ENCODE data around the gene C10orf143. TPM values are rescaled to one million over a fixed set of nuclear protein-coding genes. Genes with fewer than 3 reads are reported as not detected.

The C10orf143 gene
- total and polyA plus RNA-seq, 2 experiments from 2014 or later = 0.21 to 3.7 TPM

DNA sequence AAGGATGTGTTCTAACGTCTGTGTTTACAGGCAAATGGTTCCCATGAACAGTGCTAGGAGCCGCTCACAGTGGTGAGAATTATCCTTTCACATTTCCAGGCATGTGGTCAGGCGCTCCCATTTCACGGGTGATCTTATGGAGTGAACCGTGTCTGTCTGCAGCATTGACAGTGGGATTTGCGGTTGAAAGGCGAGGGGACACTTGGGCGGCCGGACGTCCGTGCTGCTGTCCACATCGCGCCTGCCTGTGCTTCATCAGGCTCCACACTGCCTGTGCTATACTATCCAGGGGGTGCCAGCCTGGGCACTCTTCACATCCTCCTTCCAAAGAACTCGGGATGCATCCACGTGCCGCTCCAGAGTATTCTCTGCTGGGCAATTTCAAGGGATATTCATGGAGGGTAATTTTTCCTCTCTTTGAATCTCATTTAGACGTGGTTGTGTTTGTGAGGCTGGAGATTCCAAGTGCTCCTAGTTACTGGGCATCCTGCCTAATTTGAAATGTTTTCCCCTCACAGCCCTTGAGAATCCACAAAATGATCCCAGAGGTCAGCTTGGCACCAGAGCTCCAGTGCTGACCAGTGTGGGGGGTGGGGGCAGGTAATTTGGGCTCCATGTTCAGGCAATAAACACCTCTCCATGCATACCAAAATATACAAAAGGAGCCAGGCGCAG lies 84.7 kb downstream of the C10orf143 start:
- no peaks in the 10 kb centered on the region for H3K4me1 Mint-ChIP-seq
- DNase-seq (ENCODE audit: low spot score) (no peak), ATAC-seq (no peak)

More for the DNA sequence above, 84.7 kb downstream of the C10orf143 start:
- Histone ChIP-seq H3F3A (replicated peaks; ENCODE audit: low read depth) (no peaks in the 10 kb centered on the region), H3K4me3 (no peak overlapping the region), H3K79me2 (replicated peaks; ENCODE audit: insufficient read depth) (no peaks in the 10 kb centered on the region), H3K27me3 (ENCODE audit: insufficient read depth) (no peaks in the 10 kb centered on the region), H2AFZ (no peak overlapping the region), H3K4me1 (ENCODE audit: insufficient read depth) (no peaks in the 10 kb centered on the region), H4K20me1 (replicated peaks; ENCODE audit: insufficient read depth) (no peaks in the 10 kb centered on the region), H3K27ac (ENCODE audit: low read depth) (no peak overlapping the region), H3K4me2 (no peak overlapping the region), H3K9me2 (ENCODE audit: insufficient read depth) (no peaks in the 10 kb centered on the region), H3K36me3 (ENCODE audit: insufficient read depth) (no peaks in the 10 kb centered on the region)
- H3K9me3 Mint-ChIP-seq = no peaks in the 10 kb centered on the region; the same call in 2 of the 3 replicates
- H3K27me3 Mint-ChIP-seq (ENCODE audit: insufficient read depth, low read depth, poor library complexity) = peaks cover 14% of the 10 kb centered on the region
- TF ChIP-seq ZNF462 (CRISPR knock-in tag; IDR thresholded peaks at IDR 0.05) = no peak
- no peak for TF ChIP-seq ETS1 (IDR thresholded peaks at IDR 0.05)
- H3K4me3 Mint-ChIP-seq = no peak overlapping the region
- no peaks in the 10 kb centered on the region; the same call in 2 of the 3 replicates for H3K36me3 Mint-ChIP-seq (ENCODE audit: low read depth)
- no peak overlapping the region for H3K27ac Mint-ChIP-seq

All from GM23338 (cell line).